GM18870 (cell line): ENCODE measurements around the gene CBFA2T3.

Experiments
- ATAC-seq: cut with Tn5 transposase; IDR thresholded peaks from one replicate; pipeline ENCODE4 v1.9.1; 2021; ENCODE audit warnings: moderate library complexity; ENCODE audit not compliant: unreplicated experiment

CBFA2T3 gene

GRCh38 chr16:88911946-88912310, 65.1 kb downstream of the CBFA2T3 start:
- ATAC-seq = no peak

- ATAC-seq = no peak
Observed at GRCh38 chr16:88911136-88911945, 65.7 kb downstream of the CBFA2T3 start.

GRCh38 chr16:88910284-88911135, 66.5 kb downstream of the CBFA2T3 start:
- ATAC-seq = no peak

GRCh38 chr16:88909431-88910210, 67.4 kb downstream of the CBFA2T3 start:
- ATAC-seq = no peak

GRCh38 chr16:88908307-88908706, 68.7 kb downstream of the CBFA2T3 start:
- no peak for ATAC-seq

- no peak for ATAC-seq
Observed at GRCh38 chr16:88907768-88908167, 69.2 kb downstream of the CBFA2T3 start.

- ATAC-seq = no peak
Observed at GRCh38 chr16:88906535-88907105, 70.4 kb downstream of the CBFA2T3 start.

GRCh38 chr16:88906020-88906419, 71.0 kb downstream of the CBFA2T3 start:
- no peak for ATAC-seq

- ATAC-seq = no peak
Observed at GRCh38 chr16:88905563-88905962, 71.4 kb downstream of the CBFA2T3 start.

- ATAC-seq = no peak
Observed at GRCh38 chr16:88904676-88905365, 72.2 kb downstream of the CBFA2T3 start.

- ATAC-seq = no peak
Observed at GRCh38 chr16:88903267-88903666, 73.7 kb downstream of the CBFA2T3 start.

- ATAC-seq = no peak
Observed at GRCh38 chr16:88902744-88903143, 74.3 kb downstream of the CBFA2T3 start.

- no peak for ATAC-seq
Observed at GRCh38 chr16:88901718-88902337, 75.2 kb downstream of the CBFA2T3 start.

GRCh38 chr16:88900662-88901052, 76.3 kb downstream of the CBFA2T3 start:
- ATAC-seq = no peak

- ATAC-seq = no peak
Observed at GRCh38 chr16:88899901-88900661, 76.9 kb downstream of the CBFA2T3 start.

- no peak for ATAC-seq
Observed at GRCh38 chr16:88897696-88898425, 79.1 kb downstream of the CBFA2T3 start.

GRCh38 chr16:88896238-88897070, 80.6 kb downstream of the CBFA2T3 start:
- no peak for ATAC-seq

- ATAC-seq = no peak
Observed at GRCh38 chr16:88895335-88895734, 81.7 kb downstream of the CBFA2T3 start.
